EL (cell line): ENCODE measurements around the gene THTPA.

Source experiments
- DNase-seq: peaks from one replicate; pipeline ENCODE4 v3.0.0-alpha.2; 2016

THTPA gene, protein sequence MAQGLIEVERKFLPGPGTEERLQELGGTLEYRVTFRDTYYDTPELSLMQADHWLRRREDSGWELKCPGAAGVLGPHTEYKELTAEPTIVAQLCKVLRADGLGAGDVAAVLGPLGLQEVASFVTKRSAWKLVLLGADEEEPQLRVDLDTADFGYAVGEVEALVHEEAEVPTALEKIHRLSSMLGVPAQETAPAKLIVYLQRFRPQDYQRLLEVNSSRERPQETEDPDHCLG

DNA sequence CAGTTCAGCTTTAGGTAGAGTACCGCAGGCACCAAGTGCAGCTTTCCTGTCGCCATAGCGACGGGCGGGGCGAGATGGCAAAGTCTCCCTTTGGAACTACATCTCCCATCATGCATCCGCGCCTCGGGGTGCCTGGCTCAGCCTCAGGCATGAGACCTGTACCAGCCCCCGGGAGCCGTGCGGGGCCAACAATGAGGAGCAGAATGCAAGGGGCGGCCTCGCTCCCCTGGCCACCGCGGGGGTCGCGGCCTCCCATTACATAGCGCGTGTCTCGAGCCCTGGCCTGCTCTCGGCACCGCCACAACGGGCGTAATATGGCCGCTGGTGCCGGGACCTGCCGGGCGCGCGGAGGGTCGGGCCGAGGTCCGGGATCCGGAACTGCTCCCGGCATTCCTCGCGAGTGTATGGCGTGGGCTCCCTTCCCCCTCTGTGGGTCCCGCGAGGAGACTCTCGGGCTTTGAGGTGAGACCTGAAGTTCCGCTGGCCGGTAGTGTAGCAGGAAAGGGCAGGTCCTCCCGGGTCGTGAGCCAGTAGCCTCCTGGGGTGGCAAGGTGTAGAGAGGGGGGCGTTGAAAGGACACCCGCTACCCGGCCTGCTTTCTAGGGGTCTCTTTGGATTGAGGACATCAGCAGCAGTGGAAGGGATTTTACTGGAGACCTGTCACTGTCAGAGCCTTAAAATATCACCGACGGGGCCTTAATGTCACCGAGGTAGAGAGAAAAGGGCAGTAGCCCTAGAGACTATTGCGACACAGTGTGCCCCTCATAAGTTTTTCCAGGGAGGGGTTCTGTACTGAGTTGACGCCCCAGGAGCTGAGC lies at the start of gene THTPA:
THTPA (plus strand) TSS at position 390 of the 818 bp plus-strand sequence. CDS start 487 bp downstream, outside the sequence.
- peak; percentile 90 for DNase-seq

DNA sequence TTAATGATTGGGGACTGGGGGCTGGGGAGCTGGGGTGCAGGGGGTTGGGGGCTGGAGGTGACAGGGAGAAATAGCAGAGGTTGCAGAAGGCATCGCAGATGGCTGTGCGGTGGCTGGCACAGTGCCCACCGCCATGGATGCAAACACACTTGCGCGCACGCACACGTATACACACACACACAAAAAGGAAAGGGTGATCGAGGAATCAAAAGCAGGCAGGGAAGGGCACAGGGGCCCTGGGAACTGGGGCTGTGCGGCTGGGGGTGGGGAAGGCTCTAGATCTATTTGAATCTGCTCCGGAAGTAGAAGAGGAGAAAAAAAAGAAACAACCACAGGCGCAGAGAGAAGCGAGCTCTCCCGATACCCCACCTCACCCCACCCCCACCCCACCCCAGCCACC lies 43.9 kb upstream of the THTPA start:
- no peak for DNase-seq

DNA sequence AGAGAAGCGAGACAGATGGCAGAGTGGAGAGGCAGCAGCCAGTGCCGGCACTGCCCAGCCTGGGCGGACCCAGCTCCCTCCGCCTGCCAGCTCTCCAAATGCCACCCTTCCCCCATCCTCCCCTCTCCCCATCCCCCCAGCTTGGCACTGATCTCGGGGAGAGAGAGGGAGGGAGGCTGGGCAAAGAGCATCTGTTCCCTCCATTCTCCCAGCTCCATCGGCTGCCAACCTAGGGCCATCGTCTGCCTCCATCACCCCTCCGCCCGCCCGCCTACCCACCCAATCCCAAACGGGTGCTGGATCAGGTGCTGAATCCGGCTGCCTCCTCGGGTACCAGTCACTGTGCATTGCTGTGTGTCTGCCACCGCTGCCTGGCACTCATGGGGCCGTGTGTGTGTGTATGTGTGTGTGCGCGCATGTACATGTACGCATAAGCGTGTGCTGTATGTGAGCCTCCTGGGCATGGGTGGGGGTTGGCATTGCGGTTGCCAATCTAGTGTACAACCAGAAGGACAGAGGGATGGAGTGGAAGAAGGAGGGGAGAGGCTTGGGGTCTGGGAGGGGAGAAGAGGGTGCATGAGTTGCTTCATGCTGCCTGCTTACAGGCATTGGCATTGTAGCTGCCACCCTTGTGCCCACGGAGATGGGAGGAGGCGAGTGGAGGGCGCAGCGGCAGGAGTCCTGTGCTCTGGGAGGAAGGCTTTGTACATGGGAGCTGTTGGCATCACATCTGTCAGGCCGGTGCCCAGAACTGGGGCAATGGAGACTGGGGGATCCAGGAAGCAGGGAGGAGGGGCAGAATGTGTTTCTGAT lies 42.9 kb upstream of the THTPA start:
- no peak for DNase-seq

DNA sequence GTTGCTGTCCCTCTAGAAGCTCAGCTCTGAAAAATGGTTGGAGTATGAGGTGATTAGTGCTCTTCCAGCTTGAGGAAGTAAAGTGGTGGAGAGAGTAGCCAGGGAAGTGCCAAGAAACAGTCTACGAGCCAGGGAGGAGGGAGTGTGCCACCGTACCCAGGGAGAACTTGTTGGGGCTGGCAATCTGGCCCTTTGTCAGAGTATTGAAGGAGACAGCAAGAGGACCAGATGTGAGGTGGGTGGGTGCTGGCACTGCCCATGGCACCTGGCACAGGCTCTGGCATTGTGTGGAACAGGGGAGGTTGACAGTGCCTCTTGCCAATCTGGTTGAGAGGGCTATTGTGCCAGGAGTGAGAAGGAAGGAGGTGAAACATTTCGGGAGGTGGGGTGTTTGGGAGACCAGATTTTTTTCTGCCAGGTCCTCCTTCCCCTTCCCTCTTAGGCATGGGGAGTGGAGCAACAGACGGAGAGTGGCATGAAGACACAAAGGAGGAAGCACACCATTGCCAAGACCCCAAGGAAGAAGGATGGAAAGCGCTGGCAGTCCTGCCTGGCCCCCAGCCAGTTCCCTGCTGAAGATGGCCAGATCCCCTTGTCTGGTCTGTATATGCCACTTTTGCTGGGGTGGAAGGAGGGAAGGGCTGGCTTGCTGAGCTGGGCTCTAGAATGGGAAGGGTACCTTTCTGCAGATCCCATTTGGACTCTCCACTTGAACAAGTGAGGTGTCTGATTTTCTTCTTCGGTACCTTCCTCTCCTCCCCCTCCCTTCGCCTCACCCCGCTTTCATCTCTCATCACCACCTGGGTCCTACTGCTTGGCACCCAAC lies 42.0 kb upstream of the THTPA start:
- no peak for DNase-seq

DNA sequence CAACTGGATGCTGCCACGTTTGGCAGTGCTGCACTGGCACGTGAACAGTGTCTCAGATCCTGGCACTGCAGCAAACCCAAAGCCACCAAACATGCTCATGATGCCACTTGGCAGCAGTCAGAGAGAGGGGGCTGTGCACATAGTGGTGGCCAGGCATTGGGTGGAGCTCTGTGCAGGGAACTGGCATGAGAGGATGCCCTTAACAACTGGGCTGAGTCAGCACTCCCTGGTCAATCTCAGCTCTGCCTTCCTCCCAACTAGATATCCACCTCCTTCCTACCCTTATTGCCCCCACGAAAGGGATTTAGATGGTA lies 41.5 kb upstream of the THTPA start:
- no peak for DNase-seq

DNA sequence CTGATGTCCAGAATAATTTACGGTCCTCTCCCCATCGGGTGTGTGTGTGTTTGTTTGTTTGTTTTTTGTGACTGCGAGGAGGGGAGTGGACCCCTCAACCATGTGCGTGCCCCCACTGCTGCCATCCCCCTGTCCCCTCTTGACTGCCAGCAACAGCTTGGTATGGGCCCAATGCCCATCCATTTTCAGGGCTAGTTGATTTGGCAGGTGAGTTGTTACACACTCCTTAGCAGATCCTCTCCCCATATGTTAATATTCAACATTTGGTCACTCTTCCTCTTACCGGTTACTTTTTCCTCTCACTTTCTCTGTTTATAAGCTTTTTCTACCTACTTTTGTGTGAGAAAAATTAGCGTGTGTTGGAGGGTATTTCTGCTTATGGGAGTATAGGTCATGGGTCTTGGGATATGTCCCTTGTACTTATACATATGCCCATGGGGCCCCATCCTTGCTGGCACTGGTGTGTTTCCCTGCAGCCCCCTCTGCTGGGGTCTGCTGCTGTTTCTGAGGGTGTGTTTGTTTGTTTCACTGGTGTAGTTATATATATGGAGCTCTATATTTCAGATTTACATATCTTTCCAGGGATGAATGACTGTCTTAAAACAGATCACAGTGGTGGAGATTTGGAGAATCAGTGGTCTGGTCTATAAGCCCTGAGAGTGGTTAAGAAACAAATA lies 38.3 kb upstream of the THTPA start:
- DNase-seq: no peak

DNA sequence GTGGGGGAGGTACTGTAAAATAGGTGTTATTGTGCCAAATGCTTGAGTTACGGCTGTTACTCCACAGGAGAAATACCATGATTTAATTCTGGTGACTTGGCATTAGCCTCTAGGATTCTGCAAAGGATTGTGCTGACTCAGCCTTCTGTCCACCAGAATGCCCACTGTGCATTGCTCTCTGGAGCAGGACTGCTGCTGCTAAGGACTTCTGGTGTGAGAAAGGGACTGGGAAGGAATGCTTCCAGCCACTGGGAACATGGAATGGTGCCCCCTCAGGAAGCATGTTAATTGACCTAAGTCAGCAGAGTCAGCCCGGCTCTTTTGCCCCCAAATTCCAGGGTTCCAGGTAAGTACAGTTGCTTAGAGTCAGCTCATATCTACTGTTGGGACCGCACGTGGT lies 37.4 kb upstream of the THTPA start:
- no peak for DNase-seq

DNA sequence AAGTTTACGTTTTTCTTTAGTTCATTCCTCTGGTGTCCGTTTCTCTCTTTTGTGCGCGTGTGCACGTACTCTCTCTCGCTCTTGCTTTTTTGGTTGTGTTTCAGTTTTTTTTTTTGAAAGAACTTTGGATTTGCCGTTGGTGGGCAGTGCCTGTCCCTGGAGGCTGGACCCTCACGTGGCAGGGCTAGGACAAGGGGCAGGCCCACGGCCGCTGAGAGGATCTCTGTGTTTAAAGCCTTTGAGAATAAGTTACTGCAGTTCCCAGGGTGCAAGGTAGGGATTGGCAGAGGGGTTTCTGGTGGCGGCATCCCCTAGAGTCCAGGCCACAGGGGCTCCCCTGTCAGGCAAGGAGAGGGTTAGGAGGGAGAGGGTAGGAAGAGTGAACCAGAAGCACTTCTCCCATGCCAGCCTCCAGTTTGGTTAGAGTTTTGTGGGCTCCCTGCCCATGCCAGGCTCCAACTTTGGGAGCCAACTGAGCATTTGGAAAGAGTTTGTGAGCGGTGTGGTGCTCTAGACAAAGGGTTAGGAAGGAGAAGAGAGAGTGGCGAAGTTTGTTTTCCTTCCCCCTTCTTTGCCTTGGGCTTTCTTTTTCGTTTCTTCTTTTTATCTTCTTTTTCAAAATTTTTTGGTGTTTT lies 35.1 kb upstream of the THTPA start:
- DNase-seq: no peak

DNA sequence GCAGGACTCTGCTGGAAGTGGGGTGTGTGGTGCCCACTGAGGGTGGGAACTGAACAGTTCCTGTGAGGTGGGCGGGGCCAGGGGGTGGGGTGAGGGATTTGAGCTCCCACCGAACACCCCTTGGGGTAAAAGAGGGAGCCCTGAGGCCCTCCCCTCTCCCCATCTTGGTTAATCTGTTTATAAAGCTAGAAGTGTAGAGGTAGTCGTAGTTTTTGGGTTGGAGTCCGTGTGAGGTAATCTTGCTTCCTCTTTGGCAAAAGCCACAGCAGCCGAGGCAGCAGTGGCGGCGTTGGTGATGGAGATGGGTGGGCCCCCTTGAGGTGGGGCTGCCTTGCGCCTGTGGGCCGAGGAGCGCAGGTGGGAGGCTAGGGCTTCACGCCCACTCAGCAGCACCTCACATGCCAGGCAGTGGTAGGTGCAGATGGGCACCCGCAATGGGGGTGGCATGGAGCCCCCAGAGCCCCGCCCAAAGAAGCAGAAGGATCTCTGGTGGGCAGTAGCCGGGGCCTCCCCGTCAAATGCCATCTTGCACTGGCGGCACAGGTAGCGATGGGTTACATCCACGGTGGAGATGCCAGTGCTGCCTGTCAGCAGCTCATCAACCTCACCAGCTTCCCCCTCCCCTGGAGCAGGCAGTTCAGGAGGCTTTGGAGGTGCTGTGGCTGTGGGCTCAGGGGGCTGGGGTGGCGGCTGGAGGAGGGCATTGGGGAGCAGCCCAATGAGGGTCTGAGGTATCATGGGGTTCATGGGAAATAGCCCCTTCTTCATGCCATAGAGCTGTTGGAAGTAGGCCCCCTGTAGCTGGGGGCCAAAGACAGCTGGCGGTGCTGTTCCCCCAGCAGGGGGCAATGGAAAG lies 34.1 kb upstream of the THTPA start:
- no peak for DNase-seq

DNA sequence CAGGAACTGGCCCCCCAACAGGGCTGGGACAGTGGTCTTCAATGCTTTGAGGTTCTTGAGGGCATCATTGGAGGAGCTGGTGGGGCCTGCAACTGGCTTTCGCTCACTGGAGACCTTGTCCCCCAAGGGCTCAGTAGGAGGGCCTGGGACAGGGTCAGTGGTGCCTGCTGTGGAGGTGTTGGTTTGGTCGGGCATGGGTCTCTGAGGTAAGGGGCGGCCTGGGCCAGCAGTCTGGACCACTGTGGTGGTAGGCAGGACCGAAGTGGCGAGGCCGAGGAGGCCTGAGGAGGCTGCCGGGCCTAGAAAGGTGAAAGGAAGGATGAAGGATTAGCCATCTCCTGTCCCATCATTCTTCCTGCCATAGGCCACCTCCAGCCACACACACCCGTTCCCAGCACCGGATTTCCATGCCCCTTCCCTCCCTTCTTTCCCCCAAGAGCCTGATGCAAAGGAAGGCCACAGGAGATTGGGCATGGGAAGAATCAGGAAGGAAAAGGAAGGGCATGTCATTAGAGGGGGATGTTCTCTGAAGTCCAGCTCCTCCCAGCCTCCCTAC lies 33.4 kb upstream of the THTPA start:
- no peak for DNase-seq

DNA sequence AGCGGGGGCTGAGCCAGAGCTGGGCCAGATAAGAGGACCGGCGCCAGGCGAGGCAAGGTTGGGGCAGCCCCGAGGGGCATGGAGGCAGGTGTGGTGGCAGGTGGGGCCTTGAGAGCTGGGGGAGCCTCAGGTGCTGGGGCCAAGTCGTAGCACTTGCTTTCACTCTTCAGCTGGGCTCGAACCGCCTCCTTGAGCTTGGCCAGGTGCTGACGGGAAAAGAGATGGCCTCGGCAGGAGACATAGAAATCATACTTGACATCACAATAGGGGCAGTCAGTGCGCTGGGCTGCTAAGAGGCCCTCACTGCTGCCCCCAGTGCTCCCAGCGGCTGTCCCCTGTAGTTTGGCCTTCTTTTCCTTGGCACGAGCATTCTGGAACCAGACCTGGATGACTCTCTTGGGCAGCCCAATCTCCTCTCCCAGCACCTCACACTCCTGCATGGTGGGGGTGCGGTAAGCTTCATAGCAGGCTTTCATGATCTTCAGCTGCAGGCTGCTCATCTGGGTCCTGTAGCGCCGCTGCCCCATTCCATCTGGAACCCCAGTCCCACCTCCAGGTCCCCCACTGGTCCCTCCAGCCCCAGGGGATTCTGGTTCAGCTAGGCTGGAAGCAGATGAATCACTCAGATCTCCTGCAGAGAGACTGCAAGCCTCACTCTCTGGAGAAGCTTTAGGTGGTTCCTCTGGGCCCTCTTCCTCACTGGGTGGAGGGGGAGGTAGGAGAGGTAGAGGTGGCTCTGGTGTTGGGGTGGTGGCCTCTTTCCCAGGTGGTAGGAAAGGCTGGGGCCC lies 32.6 kb upstream of the THTPA start:
- no peak for DNase-seq

DNA sequence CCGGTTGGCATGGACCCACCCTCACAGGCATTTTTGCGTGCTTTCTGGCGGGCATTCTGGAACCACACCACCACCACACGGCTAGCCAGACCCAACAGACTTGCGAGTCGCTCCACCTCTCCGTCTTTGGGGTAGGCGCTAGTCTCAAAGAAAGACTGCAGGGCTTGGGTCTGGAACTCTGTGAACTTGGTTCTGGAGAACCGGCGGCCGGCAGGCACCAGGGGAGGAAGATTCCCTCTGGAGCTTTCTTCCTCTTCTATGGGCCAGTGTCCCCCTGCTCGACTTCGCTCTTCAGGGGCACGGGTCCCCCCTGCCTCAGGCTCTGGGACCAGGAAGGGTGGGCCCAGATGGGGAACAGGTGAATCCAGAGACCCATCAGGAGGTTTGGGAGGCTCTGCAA lies 31.1 kb upstream of the THTPA start:
- no peak for DNase-seq

DNA sequence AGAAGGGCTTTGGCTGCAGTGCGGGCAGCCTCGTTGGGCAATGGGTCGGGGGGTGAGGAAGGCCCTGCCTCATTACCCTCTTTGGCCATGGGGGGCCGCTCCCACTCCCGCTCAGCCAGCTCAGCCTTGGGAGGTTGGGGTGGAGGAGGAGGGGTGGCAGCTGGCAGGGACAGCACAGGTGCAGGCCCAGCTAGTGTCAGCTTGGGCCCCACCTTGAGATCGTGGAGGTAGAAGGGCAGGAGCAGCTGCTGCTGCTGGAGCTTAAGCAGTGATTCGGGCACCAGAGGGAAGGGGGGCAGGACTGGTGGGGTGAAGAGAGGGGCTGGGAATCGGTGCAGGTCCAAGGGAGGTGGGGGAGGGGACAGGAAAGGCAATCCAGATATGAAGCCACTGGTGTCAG lies 30.5 kb upstream of the THTPA start:
- no peak for DNase-seq

DNA sequence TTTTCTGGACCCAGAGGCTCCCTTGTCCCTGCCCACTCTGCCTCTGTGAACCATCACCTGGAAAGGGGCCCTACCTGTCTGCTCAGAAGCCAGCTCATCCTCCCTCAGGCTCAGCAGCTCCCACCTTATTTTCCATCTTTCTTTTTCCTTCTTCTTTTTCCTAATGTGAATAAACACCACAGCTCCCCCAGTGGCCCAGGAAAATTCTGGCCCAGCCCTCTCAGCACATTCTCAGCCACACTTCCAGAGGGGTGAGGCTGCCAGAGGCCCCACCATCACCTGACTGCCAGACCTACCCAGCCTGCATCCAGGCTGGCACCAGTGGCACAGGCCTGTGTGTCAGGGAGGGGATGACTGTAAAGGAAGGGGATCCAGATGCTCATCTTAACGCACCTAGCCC lies 27.5 kb upstream of the THTPA start:
- no peak for DNase-seq

DNA sequence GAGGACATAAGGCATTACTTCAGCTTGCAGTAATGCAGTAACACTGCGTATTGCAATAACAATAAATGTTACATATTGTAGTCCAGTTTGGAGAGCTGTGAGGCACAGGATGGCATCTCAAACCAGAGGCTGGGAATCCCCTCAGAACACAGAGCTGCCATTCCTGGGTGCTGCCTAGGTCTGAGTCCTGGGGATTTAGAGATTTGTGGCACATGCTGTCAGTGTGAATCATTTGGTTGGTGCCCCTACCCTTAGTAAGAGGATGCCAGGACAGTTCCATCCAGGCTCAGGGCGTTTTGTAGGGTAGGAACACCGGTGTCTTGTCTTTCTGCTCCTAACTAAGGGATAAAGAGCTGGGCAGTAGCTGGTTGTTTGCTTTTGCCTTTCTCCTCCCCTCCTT lies 27.1 kb upstream of the THTPA start:
- DNase-seq: no peak

DNA sequence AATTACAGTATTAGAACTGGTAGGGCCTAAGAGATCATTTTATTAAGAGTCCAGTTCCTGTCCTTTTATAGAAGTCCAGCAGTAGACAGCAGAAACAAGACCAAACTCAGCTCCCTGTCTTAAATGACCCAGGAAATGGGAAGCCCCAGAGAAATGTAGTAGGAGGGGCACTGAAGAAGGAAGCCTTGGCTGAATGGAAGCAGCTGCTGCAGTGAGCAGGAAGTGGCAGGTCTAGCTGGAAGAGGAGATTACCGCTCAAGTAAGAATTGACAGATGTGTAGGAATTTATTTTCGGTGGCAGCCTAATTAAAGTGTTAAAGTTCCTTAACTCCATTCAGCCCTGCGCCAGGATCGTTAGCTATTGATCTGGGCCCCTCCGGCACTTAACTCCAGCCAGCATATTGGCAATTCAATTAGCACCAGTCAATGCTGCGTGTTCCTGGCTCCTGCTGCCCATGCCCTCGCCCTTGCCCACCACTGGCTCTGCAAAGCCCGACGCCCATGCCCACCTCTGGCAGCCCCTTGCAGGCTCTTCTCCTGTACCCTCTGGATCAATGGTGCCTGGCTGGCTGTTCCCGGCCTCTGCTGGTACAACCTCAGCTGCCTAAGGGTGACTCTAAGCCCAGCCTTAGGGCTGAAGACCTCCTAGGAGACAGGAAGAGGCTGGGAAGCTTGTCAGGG lies 25.6 kb upstream of the THTPA start:
- no peak for DNase-seq

DNA sequence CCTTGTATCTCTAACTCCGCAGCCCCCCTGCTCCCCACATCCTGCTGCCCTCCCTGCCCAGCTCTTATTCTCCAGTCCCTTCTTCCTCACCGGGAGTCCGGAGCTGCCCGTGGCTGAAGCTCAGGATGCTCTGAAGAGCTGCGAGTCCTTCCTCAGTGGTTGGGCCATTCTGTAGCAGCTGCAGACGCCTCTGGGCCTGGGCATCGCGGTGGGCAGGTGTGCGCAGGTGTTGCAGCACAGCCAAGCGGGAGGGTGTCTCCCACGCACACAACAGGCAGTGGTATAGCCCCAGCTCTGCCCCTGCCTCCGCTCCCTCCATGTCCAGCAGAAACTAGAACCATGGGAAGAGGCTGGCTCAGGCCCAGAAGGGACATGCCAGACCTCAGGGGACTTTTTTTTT lies 24.7 kb upstream of the THTPA start:
- DNase-seq: no peak

DNA sequence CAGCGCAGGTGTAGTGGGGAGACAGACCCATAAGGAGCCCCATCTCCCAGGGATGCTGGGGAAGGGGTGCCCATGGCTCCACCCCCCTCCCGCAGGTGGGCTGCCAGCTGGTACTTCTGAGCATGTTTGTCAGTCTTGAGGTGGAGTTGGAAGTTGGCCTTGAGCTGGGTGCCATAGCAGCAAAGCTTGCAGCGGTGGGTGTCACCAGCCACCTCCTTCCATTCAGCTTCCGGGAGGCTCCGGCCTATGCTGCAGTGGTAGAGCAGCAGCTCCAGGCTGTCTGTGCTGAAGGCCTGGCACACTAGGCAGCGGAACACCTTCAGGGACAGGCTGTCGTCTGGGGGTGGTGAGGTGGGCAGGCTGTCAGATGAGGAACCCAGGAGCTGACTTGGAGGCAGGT lies 23.4 kb upstream of the THTPA start:
- no peak for DNase-seq
